Measurements from ENCODE around the gene TPP1.

Gene TPP1

DNA sequence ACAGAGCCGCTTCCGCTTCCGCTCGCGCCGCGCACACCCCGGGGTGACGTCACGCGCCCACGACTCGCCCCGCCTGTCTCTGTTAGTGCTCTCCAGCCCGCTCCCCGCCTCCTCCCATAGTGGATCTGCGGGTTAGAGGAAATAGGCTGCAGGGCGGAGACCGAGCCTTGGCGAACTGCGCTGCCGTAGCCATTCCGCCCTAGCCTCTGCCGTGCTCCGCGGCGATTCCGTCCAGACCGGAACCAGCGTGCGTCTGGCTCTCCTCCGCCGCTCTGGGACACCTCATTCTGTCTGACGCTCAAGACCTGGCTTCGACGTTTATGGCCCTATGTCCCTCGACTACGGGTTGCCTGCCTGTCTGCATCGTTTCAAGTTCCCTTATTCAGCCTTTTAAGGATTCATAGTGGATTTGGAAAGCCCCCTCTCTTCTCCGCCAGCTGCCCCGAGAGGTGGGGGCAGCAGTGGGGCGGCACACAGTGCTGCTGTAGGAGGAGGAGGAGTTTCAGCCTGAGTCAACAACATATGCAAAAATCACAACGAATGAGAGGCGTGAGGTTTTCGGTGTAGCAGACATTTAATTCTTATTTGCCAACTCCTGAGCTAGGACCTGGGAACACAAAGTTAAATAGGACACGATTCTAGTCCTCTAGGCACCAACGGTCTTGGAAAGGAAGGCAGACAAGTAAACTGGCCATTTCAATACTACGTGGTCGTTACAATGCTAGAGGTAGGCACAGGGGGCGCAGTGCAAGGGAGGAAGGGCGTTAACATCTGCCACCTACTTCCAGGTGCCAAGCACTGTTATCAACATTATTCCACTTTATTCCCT, 6.8 kb downstream of the TPP1 start, which contains the start of gene TAF10:
TSS of gene TAF10 (minus strand) at position 4 of the 829 bp plus-strand sequence. CDS start 27 bp downstream, outside the sequence.
- FAIRE-seq (peak; percentile 94), DNase-seq (ENCODE audit: insufficient read length, low spot score) (peak; percentile 89)

GRCh38 chr11:6611963-6612212, 7.3 kb downstream of the TPP1 start:
- FAIRE-seq, result no peak
- DNase-seq (ENCODE audit: insufficient read length, low spot score), result no peak

- no peak for DNase-seq (ENCODE audit: insufficient read length, low spot score)
- FAIRE-seq, result no peak
Measured at GRCh38 chr11:6611092-6611962, 7.9 kb downstream of the TPP1 start.

DNA sequence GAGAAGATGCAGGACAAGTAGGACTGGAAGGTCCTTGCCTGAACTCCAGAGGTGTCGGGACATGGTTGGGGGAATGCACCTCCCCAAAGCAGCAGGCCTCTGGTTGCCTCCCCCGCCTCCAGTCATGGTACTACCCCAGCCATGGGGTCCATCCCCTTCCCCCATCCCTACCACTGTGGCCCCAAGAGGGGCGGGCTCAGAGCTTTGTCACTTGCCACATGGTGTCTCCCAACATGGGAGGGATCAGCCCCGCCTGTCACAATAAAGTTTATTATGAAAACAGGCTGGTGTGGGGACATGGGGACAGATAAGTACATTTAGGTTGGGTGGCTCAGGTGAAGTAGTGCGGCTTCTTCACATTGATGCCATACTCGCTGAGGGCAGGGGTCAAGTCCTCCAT, 8.6 kb downstream of the TPP1 start:
- DNase-seq (ENCODE audit: insufficient read length, low spot score), result no peak
- FAIRE-seq, result no peak

DNA sequence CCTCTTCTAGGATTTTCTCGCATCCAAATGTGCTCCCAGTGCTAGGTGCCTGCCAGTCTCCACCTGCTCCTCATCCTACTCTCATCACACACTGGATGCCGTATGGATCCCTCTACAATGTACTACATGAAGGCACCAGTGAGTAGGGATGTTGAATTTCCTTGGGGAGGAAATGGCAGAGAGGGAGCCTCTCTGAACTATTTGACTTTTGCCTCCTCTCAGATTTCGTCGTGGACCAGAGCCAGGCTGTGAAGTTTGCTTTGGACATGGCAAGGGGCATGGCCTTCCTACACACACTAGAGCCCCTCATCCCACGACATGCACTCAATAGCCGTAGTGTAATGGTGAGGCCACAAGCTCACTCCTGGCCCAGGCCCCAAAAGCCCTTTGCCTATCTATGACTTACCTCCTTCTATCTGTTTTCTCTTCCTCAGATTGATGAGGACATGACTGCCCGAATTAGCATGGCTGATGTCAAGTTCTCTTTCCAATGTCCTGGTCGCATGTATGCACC, 9.7 kb downstream of the TPP1 start:
- no peak for FAIRE-seq
- no peak for DNase-seq (ENCODE audit: insufficient read length, low spot score)

DNA sequence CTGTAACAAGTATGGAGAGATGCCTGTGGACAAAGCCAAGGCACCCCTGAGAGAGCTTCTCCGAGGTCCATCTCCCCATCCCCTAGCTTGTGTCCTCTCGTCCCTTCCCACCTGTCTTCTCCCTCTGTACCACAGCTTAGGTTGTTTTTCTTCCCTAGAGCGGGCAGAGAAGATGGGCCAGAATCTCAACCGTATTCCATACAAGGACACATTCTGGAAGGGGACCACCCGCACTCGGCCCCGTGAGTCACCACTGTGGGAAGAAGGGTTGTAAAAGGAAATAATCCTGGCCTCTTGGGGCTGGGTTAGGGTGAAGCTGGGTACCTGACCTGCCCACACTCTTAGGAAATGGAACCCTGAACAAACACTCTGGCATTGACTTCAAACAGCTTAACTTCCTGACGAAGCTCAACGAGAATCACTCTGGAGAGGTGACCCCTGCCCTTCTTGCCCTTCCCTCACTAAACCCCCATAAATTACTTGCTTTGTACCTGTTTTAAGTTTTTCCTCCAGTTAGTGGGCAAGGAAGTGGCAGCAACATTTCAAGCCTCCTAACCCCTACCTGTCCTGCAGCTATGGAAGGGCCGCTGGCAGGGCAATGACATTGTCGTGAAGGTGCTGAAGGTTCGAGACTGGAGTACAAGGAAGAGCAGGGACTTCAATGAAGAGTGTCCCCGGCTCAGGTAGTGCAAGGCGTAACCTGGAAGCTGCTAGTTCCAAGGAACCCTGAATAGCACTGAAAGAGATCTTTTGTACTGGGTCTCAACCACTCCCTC, 10.3 kb downstream of the TPP1 start:
- FAIRE-seq, result no peak
- DNase-seq (ENCODE audit: insufficient read length, low spot score), result no peak

GRCh38 chr11:6608011-6608410, 11.2 kb downstream of the TPP1 start:
- DNase-seq (ENCODE audit: insufficient read length, low spot score) (no peak), FAIRE-seq (no peak)

DNA sequence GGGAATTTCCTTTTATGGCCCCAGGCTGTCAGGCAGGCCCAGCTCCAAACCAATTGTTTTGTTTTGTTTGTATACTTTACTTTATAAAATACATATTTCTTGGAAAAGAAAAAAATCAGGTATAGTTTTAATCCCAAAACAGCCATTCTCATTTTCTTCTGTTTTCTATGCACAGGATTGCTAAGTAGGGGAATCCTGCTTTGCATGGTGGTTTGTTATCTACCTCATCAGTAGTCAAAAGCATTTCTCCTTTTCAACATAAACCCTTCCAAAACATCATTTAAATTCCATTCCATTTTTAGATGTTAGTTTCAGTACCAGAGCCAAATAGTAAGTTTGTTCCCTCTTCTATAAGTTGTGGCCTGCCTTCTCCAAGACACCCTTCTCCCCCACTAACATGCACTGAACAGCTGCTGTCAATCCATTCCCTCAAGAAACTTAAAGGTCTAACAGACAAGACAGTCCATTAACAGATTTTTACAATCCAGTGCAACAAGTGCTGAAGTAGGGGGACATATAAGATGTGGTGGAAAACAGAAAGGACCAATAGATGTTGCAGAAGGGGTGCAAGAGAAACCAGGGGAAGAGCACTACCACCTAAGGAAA, 11.9 kb downstream of the TPP1 start:
- no peak for DNase-seq (ENCODE audit: insufficient read length, low spot score)
- no peak for FAIRE-seq

DNA sequence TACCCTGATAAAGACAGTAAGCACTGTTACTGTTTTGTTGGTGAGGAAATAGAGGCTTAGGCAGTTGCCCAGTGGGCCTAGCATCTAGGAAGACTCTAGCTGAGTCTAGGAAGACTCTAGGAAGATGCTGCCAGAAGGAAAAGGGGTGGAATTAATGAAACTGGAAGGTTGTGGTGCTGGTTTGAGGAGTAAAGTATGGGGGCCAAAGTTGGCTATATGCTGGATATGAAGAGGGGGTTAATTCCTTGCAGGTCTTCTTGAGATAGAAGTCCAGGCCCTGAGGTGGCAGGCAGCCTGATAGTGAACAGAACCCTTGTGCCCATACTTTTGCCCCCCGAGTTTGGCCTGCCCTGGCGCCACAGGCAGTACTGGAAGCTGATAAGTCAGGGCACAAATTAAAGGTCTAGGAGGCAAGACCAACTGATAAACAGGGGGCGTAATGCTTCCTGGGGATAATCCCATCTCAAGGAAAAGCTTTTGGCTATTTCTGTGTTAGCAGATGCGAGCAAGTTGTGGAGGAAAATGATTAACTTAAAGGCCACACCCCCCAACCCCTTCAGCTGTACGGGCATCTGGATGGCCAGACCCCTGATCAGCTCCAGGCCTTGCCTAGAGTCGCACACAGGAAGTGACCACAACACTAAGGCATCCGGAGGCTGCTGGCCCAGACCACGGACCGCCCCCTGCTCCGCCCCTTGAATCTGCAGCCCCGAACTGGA, 12.6 kb downstream of the TPP1 start:
- DNase-seq (ENCODE audit: insufficient read length, low spot score) (peak; percentile 97), FAIRE-seq (no peak)

DNA sequence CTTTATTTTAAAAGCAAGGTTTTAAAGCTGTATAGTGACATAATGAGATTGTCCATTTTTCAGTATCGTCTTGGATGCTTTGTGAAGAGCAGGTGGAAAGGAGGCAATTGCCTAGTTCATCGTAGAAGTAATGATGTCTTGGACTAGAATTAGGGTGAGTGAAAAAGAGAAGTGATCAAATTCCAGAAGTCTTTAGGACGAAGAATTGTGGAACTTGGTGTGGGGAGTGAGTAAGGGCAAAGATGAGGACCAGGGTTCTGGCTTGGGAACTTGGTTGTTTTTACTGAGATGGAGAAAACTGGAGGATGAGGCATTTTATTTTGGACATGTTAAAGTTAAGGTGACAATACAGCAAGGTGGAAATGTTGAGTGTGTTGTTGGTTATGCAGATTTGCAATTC, 14.4 kb downstream of the TPP1 start:
- DNase-seq (ENCODE audit: insufficient read length, low spot score) (no peak), FAIRE-seq (no peak)

DNA sequence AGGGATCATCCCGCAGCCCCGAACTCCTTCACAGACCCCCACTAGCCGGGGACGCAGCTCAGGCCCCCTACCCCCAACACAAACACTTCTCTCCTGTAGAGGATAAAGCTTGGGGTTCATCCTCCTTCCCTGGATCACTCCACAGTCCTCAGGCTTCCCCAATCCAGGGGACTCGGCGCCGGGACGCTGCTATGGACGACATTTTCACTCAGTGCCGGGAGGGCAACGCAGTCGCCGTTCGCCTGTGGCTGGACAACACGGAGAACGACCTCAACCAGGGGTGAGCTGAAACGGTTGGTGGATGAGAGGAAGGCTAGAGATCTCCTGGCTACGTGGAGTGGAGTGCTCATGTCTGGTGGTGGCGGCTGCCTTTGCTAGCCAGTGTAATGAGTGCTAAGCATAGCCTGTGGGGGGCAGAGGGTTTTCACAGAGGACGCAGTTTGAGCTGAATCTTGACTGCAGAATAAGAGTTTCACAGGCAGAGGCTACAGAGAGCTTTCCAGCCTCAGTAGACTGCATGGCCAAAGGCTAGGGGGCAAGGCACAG, 15.1 kb downstream of the TPP1 start:
- peak; percentile 13 for FAIRE-seq
- DNase-seq (ENCODE audit: insufficient read length, low spot score), result peak; percentile 34

- DNase-seq (ENCODE audit: insufficient read length, low spot score) (peak; percentile 80), FAIRE-seq (peak; percentile 83)
Measured at GRCh38 chr11:6603287-6604080, 15.7 kb downstream of the TPP1 start, which contains the start of the genes ILK and RRP8. ILK (plus strand) TSS chr11:6603774; CDS start chr11:6604272, 498 bp downstream. RRP8 (minus strand) TSS chr11:6603616; CDS start chr11:6603502, 114 bp downstream.

DNA sequence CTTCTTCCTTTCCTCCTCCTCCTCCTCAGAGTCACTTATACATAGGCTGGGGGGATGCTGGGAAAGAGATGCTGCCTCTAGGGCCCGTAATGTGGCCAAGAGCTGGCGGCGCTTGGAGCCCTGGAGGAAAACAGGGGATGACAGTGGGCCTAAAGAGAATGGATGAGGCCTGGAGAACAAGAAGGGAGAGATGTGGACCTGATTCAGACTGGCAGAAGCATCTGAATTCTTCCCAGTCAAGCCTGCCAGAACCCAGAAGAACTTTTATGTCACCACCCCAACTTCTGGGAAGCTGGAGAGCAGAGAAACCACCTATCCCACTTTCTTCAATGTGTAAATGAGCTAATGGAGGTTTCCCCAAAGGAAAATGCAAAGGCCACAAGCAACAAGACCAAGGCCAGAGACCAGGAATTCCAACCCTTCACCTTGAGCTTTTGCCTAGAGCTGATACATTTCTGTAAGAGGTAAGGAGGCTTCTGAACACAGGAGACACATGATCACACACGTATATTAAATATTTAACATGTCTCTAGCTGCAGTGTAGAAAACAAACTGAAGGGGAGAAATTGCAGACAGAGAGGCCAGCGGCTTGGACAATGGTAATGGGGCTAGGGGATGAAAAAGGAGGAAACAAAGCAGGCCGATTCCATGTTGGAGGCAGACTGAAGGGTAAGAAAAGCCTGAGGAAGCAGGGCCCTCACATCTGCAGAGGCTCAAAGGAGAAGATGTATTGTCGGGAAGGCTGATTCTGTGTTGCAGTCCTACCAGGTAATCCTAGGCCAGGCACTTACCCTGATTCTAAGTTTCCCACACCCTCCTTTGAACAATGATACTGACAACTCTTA, 16.9 kb downstream of the TPP1 start:
- FAIRE-seq, result no peak
- DNase-seq (ENCODE audit: insufficient read length, low spot score), result no peak

DNA sequence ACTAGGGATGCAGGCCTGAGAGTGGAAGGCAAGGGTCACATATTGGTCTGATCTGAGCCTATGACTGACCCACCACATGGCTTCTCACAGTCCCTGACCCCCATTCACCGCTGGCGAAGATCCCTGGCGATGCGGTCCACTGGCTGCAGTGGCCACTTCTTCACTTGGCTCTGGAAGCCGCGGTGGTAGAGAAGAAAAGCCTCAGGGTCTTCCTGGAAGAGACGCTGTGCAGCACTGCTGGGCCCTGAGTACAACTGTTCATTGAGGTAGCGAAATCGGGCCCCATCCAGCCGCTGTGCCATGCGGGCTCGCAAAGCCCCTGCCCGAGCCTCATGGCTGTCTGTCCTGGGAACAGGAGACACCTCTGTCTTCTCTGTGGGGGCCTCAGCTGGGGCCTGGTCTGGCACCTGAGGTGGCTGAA, 18.2 kb downstream of the TPP1 start:
- FAIRE-seq (no peak), DNase-seq (ENCODE audit: insufficient read length, low spot score) (no peak)

DNA sequence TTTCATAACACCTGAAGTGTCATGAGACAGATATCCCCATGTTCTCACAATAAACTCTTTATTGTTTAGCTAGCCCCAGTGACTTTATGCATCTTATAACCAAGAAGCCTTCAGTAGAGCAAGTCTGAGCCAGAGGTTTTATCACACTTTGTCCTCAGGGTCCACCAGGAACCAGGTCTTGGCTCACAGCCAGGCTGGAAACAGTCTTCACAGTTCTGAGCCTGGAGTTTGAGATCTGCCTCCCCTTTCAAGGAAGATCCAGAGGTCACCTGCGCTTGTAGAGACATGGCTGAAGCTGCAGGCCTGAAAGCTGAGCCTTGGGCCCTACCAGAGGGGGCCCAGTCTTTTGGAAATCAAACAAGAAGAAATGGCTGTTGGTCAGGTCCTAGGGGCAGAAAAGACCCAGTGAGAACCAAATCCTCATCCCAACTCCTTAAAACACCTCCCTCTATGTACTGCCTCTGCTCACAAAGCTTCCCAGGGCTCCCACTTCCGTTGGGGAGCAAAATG, 19.3 kb downstream of the TPP1 start:
- no peak for FAIRE-seq
- DNase-seq (ENCODE audit: insufficient read length, low spot score), result no peak

GRCh38 chr11:6599449-6599848, 19.8 kb downstream of the TPP1 start:
- DNase-seq (ENCODE audit: insufficient read length, low spot score) (no peak), FAIRE-seq (no peak)

GRCh38 chr11:6598555-6598954, 20.7 kb downstream of the TPP1 start:
- FAIRE-seq (no peak), DNase-seq (ENCODE audit: insufficient read length, low spot score) (no peak)

Data from HTR-8/SVneo (cell line).